GM18870 (cell line): ENCODE results near the gene RIMS4.

Experiments
- ATAC-seq: cut with Tn5 transposase; IDR thresholded peaks from one replicate; pipeline ENCODE4 v1.9.1; 2021; ENCODE audit warnings: moderate library complexity; ENCODE audit not compliant: unreplicated experiment

Gene RIMS4

DNA sequence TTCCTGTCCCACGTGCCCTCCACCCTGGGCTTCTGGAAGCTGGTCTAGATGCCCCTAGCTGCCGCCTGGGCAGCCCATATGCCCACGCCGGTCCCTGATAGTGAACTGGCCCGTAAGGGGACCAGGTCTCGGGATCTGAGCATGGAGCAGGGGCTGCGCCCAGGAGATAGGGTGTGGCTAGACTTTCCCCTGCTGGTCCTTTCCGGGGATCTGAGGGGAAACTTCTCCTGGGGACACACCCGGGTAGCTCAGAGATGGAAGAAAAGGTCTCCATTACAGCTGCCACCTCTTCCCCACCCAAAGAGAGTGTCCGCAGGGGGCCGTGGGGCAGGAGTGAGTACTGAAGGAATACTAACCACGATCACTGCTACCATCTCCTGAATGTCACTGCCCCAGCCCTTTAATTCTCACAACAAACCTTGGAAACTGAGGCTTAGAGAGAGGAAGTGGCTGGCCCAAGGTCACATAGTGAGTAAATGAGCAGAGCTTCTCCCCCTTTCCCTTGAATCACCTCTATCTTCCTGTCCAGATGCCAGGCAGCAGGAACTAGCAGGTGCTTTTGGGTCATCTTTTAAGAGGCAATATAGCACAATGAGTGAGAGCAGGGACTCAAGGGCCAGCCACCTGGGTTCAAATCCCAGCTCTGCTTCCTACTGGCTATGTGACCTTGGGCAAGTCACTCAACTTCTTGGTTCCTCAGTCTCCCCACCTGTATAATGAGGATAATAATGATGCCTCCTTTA, 107.0 kb downstream of the RIMS4 start:
- no peak for ATAC-seq

- ATAC-seq, result no peak
These were observed 107.6 kb downstream of the RIMS4 start for GRCh38 chr20:44702776-44703175.

- no peak for ATAC-seq
These were observed 108.5 kb downstream of the RIMS4 start for GRCh38 chr20:44701858-44702256.
